GM21367 (cell line): Measurements from ENCODE around the gene MECP2.
"Not testable (repeated sequence)": the region's sequence is repeated elsewhere in the genome, so short reads cannot be mapped to it uniquely, and the experiment has no call there.

Experiments
- ATAC-seq: cut with Tn5 transposase; IDR thresholded peaks from one replicate; pipeline ENCODE4 v1.9.1; 2021; ENCODE audit not compliant: unreplicated experiment

Gene MECP2

DNA sequence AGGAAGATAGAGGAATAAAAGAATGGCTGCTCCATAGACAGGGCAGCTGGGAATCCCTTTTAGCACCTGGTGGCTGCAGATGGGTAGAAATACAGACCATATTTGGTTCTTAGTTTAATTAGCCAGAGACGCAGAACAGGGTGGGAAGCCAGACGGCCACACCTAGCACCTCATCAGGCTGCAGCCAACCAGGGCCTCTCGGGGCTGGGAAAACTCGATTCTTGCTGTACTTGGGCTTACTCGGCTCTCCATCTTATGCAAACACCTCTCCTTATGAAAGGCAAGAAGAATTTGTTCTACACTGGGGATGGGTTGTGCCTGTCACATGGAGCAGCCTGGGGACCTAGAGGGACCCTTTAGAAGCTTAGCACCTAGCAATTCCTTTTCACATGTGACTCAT, 97.5 kb downstream of the MECP2 start:
- no peak for ATAC-seq

GRCh38 chrX:153999359-154000037, 98.0 kb downstream of the MECP2 start:
- no peak for ATAC-seq

DNA sequence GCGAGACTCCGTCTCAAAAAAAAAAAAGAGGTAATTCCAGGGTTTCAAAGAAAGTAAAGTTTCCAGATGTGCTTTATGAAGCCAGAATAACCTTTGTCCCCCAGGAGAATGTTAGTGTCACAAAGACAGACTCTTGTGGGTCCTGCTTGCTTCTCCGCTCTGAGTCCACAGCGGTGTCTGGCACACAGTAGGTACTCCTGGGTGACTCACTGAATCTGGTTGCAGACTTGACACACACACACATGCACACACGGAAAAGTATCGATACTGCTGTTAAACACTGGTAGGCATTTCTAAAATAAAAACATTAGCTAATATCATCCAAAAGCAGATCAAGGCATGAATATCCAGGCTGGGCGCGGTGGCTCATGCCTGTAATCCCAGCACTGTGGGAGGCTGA, 102.0 kb downstream of the MECP2 start:
- ATAC-seq, result no peak

GRCh38 chrX:153994398-153994797, 103.1 kb downstream of the MECP2 start:
- not testable (repeated sequence) for ATAC-seq

DNA sequence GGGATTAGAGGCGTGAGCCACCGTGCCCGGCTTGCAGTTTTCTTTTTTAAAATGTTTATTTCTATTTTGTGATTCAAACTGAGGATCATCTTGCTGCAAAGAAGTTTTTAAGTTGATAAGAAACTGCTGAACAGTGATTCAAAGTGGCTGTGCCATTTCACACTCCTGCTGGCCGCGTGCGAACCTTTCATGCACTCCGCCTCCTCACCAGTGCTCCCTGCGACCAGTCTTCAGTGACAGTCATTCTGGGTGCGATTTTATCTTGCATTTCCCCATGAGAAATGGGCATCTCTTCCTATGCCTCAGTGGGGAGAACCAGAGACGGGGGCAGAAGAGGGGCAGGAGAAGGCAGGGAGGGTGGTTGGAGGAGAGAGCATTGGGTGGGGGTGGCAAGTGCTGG, 103.5 kb downstream of the MECP2 start:
- ATAC-seq, result no peak

DNA sequence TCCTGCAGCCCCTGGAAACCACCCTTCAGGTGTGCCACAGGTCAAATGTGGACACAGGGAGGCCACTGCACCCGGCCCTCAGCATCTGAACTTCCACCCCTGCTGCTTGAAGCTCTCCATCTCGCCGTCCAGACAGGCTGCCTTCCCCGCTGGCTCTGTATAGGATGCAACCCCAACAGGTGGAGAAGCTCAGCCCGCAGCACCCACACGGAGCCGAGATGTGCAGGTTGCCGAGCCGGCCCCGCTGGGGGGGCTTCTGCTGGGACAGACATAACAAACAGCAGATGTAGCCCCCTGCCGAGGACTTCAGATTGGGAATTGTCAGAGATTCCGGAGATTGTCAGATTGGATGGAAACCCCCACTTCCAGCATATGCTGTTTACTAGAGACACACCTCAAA, 104.4 kb downstream of the MECP2 start:
- ATAC-seq, result no peak

DNA sequence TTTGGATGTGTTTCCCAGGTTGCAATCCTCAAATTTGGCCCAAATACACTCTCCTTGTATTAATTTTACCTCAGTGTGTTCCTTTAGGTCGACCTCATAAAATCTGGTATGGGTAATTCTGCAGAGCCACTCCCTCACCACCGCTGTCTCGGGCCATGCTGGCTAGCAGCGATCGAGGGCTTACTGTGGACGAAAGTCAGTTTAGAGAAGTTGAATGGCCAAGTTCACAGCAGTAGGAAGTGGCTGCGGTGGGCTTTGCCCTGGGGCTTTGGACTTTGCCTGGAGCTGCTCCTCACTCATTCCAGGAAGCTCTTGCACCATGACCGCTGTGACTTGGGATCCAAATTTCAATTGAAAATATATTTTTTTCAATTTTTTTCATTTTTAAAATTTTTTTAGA, 105.3 kb downstream of the MECP2 start:
- no peak for ATAC-seq

GRCh38 chrX:153991013-153991580, 106.4 kb downstream of the MECP2 start:
- ATAC-seq, result no peak

DNA sequence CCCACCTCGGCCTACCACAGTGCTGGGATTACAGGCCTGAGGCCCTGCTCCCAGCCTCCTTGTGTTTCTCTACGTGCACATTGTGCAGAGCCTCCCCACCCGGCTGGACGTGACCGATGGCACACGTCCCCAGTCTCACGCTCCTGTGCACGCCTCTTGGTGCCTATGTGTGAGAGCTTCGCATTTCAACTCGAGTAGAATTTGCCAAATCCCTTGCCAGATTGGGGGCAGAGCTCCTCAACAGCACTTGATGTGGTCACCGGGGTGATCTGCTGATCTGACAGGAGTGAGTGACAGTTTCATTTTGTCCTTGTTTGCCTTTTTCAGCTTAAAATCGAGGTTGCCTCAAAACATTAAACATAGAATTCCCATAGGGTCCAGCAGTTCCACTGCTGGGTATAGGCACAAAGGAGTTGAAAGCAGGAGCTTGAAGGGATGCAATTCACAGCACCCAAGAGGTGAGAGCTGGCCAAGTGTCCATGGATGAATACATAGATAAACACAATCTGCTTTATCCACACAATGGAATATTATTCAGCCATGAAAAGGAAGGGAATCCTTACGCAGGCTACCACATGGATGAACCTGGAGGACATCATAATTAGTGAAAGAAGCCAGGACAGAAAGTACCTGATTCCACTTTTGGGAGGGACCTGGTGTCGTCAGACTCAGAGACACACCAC, 107.4 kb downstream of the MECP2 start:
- no peak for ATAC-seq

DNA sequence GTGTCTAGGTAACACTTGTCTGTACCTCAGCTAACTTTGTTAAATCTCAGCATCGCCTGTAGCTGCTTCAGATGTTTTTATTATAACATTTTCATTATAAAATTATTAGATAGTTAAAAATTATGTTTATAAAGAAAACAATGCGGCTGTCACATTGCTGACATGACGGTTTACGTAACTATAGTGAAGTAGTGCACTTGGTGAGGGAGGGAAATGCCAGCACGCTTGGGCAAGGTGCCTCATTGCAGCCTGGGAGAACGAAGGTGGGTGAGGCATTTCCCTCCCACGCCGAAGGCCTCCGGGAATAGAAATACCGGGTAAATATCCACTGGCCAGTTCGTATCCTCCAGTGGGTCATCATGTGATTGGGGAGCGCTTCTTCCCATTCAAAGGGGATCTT, 109.0 kb downstream of the MECP2 start:
- ATAC-seq, result no peak

DNA sequence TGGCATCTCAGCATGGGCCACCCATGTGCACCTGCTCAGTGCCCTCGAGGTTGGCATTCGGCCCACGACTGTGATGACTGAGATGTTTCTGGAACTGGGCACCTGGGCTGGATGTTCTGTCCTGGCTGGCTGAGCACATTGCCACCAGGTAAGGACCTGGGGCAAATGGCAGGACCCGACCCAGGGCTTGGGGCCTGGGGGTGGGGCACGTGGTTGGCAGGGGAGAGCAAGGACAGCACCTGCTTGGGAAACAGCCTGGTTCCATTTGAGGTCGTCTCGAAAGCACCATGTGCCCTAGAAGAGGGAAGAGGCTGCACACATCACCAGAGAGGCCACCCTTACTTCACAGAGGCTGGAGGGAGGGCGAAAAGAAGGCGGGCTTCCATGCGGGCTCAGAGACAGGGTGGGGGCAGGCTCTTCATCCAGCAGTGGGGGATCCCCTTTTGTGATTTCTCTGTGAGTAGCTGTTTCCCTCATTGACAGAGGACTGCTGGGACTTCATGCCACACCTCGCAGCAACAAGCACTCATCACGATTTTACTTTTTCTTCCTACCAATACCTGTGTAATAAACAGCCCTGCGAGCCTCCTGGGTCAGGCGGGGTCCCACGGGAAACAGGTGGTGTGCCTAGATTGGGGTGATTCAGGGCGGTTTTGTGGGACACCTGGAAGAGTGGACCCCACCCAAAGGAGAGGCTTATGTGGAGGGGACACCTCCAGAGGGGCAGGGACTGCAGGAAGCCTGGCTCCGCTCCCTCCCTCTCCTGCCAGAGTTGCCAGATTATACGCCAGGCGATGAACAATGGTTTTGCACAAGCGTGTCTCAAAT, 113.0 kb downstream of the MECP2 start:
- ATAC-seq, result no peak

- no peak for ATAC-seq
Observed at GRCh38 chrX:153983321-153983801, 114.2 kb downstream of the MECP2 start.

GRCh38 chrX:153981771-153982533, 115.6 kb downstream of the MECP2 start:
- ATAC-seq, result no peak

DNA sequence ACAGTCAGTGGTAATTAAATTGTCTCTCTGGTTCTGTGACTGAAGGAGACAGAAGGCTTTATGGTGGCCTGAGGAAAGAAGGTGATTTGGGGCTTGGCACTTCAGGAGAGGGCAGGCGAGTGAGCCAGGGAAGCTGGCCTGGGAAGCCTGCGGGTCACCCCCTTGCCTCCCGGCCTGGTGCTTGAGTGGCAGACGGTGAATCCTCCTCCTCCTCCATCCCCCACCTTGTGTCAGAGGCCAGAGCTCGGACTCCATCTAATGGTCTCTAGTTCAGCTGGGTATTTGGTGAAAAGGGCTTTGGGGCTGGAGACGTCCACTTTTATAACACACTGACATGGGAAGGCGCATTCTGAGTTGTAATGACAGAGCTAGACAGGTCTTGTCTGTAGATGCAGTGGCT, 116.3 kb downstream of the MECP2 start:
- no peak for ATAC-seq

- ATAC-seq, result not testable (repeated sequence)
Observed at GRCh38 chrX:153980394-153980793, 117.1 kb downstream of the MECP2 start.

DNA sequence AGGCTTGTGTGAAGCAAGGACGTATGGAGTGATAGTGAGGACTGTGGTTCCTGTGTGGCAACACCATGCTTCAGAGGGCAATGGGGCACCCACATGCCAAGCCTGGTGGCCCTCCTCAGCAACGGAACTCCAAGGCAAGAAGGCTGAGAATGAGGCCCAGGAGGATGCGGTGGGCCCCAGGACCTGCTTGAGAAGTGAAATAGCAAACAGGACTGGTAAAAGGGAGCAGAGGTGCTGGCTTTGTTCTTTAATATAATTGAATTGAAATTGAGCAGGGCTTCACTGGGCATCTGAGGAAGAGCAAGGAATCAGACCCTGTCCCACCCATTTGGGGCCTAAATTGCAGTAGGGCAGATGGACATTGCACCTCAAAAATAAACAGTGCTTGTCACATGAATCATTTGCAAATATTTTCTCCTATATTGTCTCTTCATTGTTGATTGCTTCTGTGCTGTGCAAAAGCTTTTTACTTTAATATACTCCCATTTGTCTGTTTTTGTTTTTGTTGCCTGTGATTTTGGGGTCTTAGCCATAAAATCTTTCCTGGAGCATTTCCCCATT, 122.7 kb downstream of the MECP2 start:
- ATAC-seq, result no peak

DNA sequence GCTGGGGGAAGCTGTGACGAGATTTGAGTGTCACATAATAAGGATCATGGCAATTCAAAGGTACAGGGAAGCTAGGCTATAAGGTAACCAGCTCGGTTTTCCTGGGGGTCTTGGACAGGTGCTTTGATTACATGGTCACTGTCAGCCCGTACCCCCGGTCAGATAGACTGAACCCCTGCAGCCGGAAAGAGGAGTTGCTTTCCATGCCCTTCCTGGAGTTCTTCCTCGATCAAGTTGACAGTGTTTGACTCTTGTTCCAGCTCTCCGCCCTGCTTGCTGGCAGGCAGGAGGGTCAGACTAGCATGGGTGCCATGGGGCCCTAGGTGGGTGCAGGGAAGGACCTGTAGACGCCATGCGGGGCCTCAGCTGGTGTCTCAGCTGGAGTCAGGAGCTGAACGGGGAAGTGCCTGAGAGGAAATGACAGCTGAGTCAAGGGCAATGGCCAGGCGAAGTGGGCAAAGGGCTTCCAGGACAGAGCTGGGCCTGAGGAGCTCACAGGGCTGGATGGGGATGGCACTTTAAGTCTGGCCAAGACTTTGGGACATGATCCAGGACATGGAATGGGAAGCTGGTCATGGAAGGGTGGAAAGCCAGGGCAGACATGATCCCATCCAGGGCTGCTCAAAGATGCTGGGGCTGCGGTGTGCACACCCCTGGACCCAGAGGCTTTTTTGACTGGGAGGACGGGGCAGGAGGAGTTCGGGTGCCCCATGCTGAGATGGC, 123.4 kb downstream of the MECP2 start:
- no peak for ATAC-seq

DNA sequence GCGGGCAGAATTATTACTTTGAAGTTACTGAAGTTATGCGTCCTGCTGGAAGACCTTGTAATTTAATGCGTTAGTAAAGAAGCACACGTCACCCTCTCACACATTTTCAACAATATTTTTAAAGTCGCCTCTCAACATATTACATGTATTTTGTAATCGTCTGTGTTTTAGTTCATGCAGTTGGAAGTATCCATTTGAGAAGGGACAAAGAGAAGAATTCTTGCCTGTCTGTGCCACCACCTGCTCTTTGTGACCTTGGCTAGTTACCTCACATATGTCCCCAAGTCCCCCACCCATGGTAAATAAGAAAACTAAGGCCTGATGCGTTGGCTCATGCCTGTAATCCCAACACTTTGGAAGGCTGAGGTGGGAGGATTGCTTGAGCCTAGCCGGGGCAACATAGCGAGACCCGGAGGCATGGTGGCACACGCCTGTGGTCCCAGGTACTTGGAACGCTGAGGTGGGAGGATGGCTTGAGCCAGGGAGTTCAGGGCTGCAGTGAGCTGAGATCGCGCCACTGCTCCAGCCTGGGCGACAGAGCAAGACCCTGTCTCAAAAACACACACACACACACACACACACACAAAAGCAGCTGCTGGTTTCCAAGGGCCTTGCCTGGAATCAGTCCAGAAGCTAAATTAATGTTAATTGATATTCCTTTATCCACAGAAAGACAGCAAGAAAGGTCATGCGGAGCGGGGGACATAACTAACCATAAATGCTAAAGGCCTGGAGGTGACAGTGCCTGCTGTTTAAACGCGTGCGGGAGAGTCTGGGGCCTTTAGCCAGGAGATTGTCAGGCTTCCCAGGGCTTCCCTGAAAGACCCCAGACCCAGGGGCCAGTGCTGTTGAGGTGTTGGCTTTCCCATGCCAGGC, 124.2 kb downstream of the MECP2 start:
- ATAC-seq, result no peak
